Measurements from ENCODE around the gene UNC13D. TPM values are rescaled to one million over a fixed set of nuclear protein-coding genes. Genes with fewer than 3 reads are reported as not detected.

The UNC13D gene
- total and polyA plus RNA-seq, 7 donors, result 1.7 to 12.8 (median 5.1) TPM

- peak; percentile 50 to 61 (median 52) for ATAC-seq
Measured at GRCh38 chr17:75834279-75834920, 9.8 kb downstream of the UNC13D start.

GRCh38 chr17:75832652-75833400 lies 11.4 kb downstream of the UNC13D start:
- H3K27me3 ChIP-seq (ENCODE audit: insufficient read depth in 3 of 3, low read length in 2 of 3), result no peaks in the 10 kb centered on the region
- WGBS, 3 donors, result 65 to 77% (median 74%) methylated on average over 19 to 20 of the region's 20 CpGs
- DNase-seq (no peak), ATAC-seq (no peak)
- no peaks in the 10 kb centered on the region for H3K9me3 ChIP-seq
- no peak for TF ChIP-seq CTCF (IDR thresholded peaks at IDR 0.05)
- intact Hi-C loops (cut with DNase I), result no loop called here
- no peaks in the 10 kb centered on the region for H3K4me1 ChIP-seq
- H3K27ac ChIP-seq, result no peak overlapping the region
- H3K4me3 ChIP-seq, result no peak overlapping the region
- peaks cover 0 to 48% of the 10 kb centered on the region in 2 donors for H3K36me3 ChIP-seq (ENCODE audit: insufficient read depth in 1 of 2, low read depth in 1 of 2)

More at GRCh38 chr17:75834279-75834920, 9.8 kb downstream of the UNC13D start:
- H3K9me3 ChIP-seq, result no peaks in the 10 kb centered on the region
- H3K27me3 ChIP-seq (ENCODE audit: insufficient read depth in 3 of 3, low read length in 2 of 3), result no peaks in the 10 kb centered on the region
- intact Hi-C loops (cut with DNase I), result no loop called here
- H3K36me3 ChIP-seq (ENCODE audit: insufficient read depth in 1 of 2, low read depth in 1 of 2), result peaks cover 0 to 53% of the 10 kb centered on the region in 2 donors
- 54 to 68% (median 57%) methylated on average over 25 of the region's 25 CpGs for WGBS, 3 donors
- H3K27ac ChIP-seq, result no peak overlapping the region
- no peaks in the 10 kb centered on the region for H3K4me1 ChIP-seq
- DNase-seq, result no peak
- H3K4me3 ChIP-seq, result no peak overlapping the region
- no peak for TF ChIP-seq CTCF (IDR thresholded peaks at IDR 0.05)

- ATAC-seq, result peak in 1 of 4 donors; percentile 11
- intact Hi-C loops (cut with DNase I), result no loop called here
- Histone ChIP-seq H3K36me3 (ENCODE audit: insufficient read depth in 1 of 2, low read depth in 1 of 2) (peaks cover 0 to 48% of the 10 kb centered on the region in 2 donors), H3K27me3 (ENCODE audit: insufficient read depth in 3 of 3, low read length in 2 of 3) (no peaks in the 10 kb centered on the region), H3K9me3 (no peaks in the 10 kb centered on the region), H3K27ac (no peak overlapping the region), H3K4me1 (peaks cover 6% of the 10 kb centered on the region), H3K4me3 (no peak overlapping the region)
- 67 to 71% (median 69%) methylated on average over 10 of the region's 10 CpGs for WGBS, 3 donors
- DNase-seq, result peak in 1 of 2 donors; percentile 49
- no peak for TF ChIP-seq CTCF (IDR thresholded peaks at IDR 0.05)
Measured at GRCh38 chr17:75832164-75832651, 12.0 kb downstream of the UNC13D start.

- DNase-seq (no peak), ATAC-seq (no peak)
- 91 to 96% (median 92%) methylated on average over 14 to 15 of the region's 15 CpGs for WGBS, 3 donors
- Histone ChIP-seq H3K27me3 (ENCODE audit: insufficient read depth in 3 of 3, low read length in 2 of 3) (no peaks in the 10 kb centered on the region), H3K4me1 (peaks cover 9% of the 10 kb centered on the region), H3K27ac (no peak overlapping the region), H3K9me3 (no peaks in the 10 kb centered on the region), H3K36me3 (ENCODE audit: insufficient read depth in 1 of 2, low read depth in 1 of 2) (peaks cover 0 to 43% of the 10 kb centered on the region in 2 donors), H3K4me3 (no peak overlapping the region)
- no peak for TF ChIP-seq CTCF (IDR thresholded peaks at IDR 0.05)
- intact Hi-C loops (cut with DNase I), result no loop called here
Measured at GRCh38 chr17:75831032-75831571, 13.1 kb downstream of the UNC13D start.
